Endothelial cell of umbilical vein (primary cell): ENCODE results near the gene GNAQ.

ENCODE experiments used
- CTCF ChIP-seq, 2 donors: IDR thresholded peaks; 1 replicate in 1 of 2; 2 replicates in 1 of 2; pipeline ENCODE4 v1.5.1; 2011; ENCODE audit warnings: low read length in 2 of 2, mild to moderate bottlenecking in 2 of 2, moderate library complexity in 2 of 2, control low read depth in 1 of 2, inconsistent platforms in 1 of 2, low read depth in 1 of 2; ENCODE audit not compliant: insufficient read depth in 1 of 2; ENCODE audit errors: extremely low read depth in 1 of 2
- EZH2 ChIP-seq: IDR thresholded peaks from 2 replicates; pipeline ENCODE4 v1.6.1; 2012; ENCODE audit warnings: borderline replicate concordance, low read depth, mild to moderate bottlenecking, moderate library complexity, low read length, inconsistent platforms; ENCODE audit not compliant: severe bottlenecking
- POLR2AphosphoS5 ChIP-seq: IDR thresholded peaks from 2 replicates; pipeline ENCODE4 v1.6.1; 2012; ENCODE audit warnings: low read depth, mild to moderate bottlenecking, control low read depth, low read length, moderate library complexity; ENCODE audit not compliant: insufficient read depth

GRCh38 chr9:77857513-77858259 lies 173.9 kb downstream of the GNAQ start:
- TF ChIP-seq EZH2, result no peak
- TF ChIP-seq CTCF (IDR thresholded peaks at IDR 0.05; ENCODE audit: extremely low read depth in 1 of 2, insufficient read depth in 1 of 2, low read depth in 1 of 2, low read length in 2 of 2), result no peak
- no peak for TF ChIP-seq POLR2AphosphoS5
